Stimulated activated CD8-positive, alpha-beta memory T cell treated with anti-CD3 and anti-CD28 coated beads, Interleukin-7, amount 100 ng/mL, for 24 hours (primary cell): ENCODE results near the gene MEGF10.

Experiments used
- DNase-seq: peaks from one replicate; pipeline ENCODE4 v3.0.0-alpha.2; 2020; ENCODE audit warnings: low read depth

Gene MEGF10

GRCh38 chr5:127370631-127371030, 80.0 kb downstream of the MEGF10 start:
- no peak for DNase-seq

- DNase-seq: no peak
Observed at GRCh38 chr5:127373858-127374491, 83.4 kb downstream of the MEGF10 start.

GRCh38 chr5:127375124-127375523, 84.5 kb downstream of the MEGF10 start:
- DNase-seq: no peak

GRCh38 chr5:127375544-127376091, 85.0 kb downstream of the MEGF10 start:
- no peak for DNase-seq

- no peak for DNase-seq
Observed at GRCh38 chr5:127377651-127378050, 87.1 kb downstream of the MEGF10 start.

- no peak for DNase-seq
Observed at GRCh38 chr5:127385936-127386335, 95.3 kb downstream of the MEGF10 start.

GRCh38 chr5:127386557-127386956, 96.0 kb downstream of the MEGF10 start:
- DNase-seq: no peak

GRCh38 chr5:127389601-127390000, 99.0 kb downstream of the MEGF10 start:
- DNase-seq: no peak

GRCh38 chr5:127392762-127393161, 102.2 kb downstream of the MEGF10 start:
- no peak for DNase-seq

- no peak for DNase-seq
Observed at GRCh38 chr5:127396490-127397155, 106.0 kb downstream of the MEGF10 start.

- no peak for DNase-seq
Observed at GRCh38 chr5:127398508-127398907, 107.9 kb downstream of the MEGF10 start.

- DNase-seq: no peak
Observed at GRCh38 chr5:127399068-127399467, 108.5 kb downstream of the MEGF10 start.

- no peak for DNase-seq
Observed at GRCh38 chr5:127400539-127400938, 109.9 kb downstream of the MEGF10 start.

GRCh38 chr5:127400946-127401670, 110.5 kb downstream of the MEGF10 start:
- no peak for DNase-seq

- DNase-seq: no peak
Observed at GRCh38 chr5:127402361-127402760, 111.8 kb downstream of the MEGF10 start.

GRCh38 chr5:127404190-127404589, 113.6 kb downstream of the MEGF10 start:
- no peak for DNase-seq

GRCh38 chr5:127406326-127407121, 115.9 kb downstream of the MEGF10 start:
- DNase-seq: no peak

- no peak for DNase-seq
Observed at GRCh38 chr5:127409246-127409917, 118.8 kb downstream of the MEGF10 start.

GRCh38 chr5:127409921-127410675, 119.5 kb downstream of the MEGF10 start:
- no peak for DNase-seq

- no peak for DNase-seq
Observed at GRCh38 chr5:127410959-127411358, 120.4 kb downstream of the MEGF10 start.

- no peak for DNase-seq
Observed at GRCh38 chr5:127411381-127411780, 120.8 kb downstream of the MEGF10 start.
